ENCODE measurements around the gene MYO9B.

DNA sequence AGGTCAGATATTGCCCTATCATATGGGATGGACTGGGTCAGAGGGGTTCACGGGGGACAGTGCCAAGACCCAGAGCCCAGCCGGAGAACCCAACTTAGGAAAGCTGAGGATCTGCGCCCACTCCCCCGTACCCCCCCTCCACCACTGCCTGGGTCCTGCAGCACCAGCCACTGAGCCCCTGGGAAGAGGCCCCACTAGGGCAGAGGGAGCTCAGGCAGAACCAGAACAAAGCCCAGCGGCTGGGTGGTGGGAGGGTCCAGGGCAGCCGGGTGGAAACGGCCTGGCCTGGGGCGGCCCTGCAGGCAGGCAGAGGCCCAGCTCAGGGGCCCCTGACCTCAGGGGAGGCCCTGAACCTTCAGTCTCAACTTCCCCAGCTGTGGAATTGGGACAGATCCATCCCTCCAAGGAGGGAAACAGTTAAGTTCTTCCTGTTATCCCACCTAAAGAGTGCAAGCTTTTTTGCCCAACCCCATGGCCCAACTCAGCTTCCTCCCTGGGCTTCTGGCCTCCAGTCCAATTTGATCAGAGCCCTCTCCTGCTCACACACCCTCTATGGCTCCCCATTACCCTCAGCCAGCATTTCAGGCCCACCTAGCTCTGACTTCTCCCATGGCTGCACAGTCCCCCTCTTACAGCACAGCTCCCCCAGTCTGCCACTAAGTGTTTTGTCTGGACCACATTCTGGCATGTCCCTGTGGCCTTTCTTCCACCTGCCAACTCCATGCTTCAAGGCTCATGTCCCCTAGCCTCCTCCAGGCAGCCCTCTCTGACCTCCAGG, 167.0 kb downstream of the MYO9B start:
- TF ChIP-seq, protein P1, sequence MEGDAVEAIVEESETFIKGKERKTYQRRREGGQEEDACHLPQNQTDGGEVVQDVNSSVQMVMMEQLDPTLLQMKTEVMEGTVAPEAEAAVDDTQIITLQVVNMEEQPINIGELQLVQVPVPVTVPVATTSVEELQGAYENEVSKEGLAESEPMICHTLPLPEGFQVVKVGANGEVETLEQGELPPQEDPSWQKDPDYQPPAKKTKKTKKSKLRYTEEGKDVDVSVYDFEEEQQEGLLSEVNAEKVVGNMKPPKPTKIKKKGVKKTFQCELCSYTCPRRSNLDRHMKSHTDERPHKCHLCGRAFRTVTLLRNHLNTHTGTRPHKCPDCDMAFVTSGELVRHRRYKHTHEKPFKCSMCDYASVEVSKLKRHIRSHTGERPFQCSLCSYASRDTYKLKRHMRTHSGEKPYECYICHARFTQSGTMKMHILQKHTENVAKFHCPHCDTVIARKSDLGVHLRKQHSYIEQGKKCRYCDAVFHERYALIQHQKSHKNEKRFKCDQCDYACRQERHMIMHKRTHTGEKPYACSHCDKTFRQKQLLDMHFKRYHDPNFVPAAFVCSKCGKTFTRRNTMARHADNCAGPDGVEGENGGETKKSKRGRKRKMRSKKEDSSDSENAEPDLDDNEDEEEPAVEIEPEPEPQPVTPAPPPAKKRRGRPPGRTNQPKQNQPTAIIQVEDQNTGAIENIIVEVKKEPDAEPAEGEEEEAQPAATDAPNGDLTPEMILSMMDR (IDR thresholded peaks at IDR 0.05): no peak
- TF ChIP-seq POLR2AphosphoS5 (IDR thresholded peaks at IDR 0.05; ENCODE audit: insufficient read depth in 1 of 2, low read depth in 1 of 2) (no peak), POLR2A (IDR thresholded peaks at IDR 0.05) (no peak)

Measured in vagina (tissue), 2 donors.